Measurements from ENCODE around the gene PNPT1. TPM values are rescaled to one million over a fixed set of nuclear protein-coding genes. Genes with fewer than 3 reads are reported as not detected.

The PNPT1 gene
- total and polyA plus RNA-seq, 9 of the 15 experiments (the other 6 are each of a cell fraction or from before 2014, with no cell fraction given): 46.5 to 104 (median 62.7) TPM

- TF ChIP-seq PBX2 (CRISPR knock-in tag; IDR thresholded peaks at IDR 0.05; ENCODE audit: low read depth) (peak; percentile 64), PBX2 (tag; conservative IDR thresholded peaks at IDR 0.05; ENCODE audit: low read depth) (peak; percentile 82), TOE1 (IDR thresholded peaks at IDR 0.05; ENCODE audit: borderline replicate concordance) (no peak), TOE1 (CRISPR knock-in tag; IDR thresholded peaks at IDR 0.05; ENCODE audit: borderline replicate concordance, low read depth) (no peak), ZC3H11A (IDR thresholded peaks at IDR 0.05; ENCODE audit: low read depth, low read length) (no peak), CREBBP (IDR thresholded peaks at IDR 0.05; ENCODE audit: low read depth, low read length) (no peak), ZNF75A (CRISPR knock-in tag; IDR thresholded peaks at IDR 0.05) (no peak), NR2C2 (CRISPR knock-in tag; IDR thresholded peaks at IDR 0.05) (no peak), NR2C2 (tag; IDR thresholded peaks at IDR 0.05) (no peak), E2F8 (IDR thresholded peaks at IDR 0.05; ENCODE audit: low read depth, partially characterized antibody) (no peak), CTCF (IDR thresholded peaks at IDR 0.05 in 2 of 3, conservative IDR thresholded peaks at IDR 0.05 in 1 of 3; ENCODE audit: insufficient read depth in 2 of 3, low read depth in 1 of 3, low read length in 3 of 3) (peak; percentile 62 to 76 (median 67)), E2F4 (CRISPR knock-in tag; IDR thresholded peaks at IDR 0.05; ENCODE audit: low read depth) (no peak), ZNF398 (CRISPR knock-in tag; IDR thresholded peaks at IDR 0.05) (no peak)
Observed at GRCh38 chr2:55620123-55620779, 73.4 kb downstream of the PNPT1 start (continued).

Measured in K562 (cell line).